ENCODE data around the gene SEH1L. TPM values are rescaled to one million over a fixed set of nuclear protein-coding genes. Genes with fewer than 3 reads are reported as not detected.
A peak's percentile ranks its signal among the peaks of the same experiment; 100 is the strongest.

SEH1L gene
- total RNA-seq, 1 donor from 2014 or later, result 39.4 TPM

DNA sequence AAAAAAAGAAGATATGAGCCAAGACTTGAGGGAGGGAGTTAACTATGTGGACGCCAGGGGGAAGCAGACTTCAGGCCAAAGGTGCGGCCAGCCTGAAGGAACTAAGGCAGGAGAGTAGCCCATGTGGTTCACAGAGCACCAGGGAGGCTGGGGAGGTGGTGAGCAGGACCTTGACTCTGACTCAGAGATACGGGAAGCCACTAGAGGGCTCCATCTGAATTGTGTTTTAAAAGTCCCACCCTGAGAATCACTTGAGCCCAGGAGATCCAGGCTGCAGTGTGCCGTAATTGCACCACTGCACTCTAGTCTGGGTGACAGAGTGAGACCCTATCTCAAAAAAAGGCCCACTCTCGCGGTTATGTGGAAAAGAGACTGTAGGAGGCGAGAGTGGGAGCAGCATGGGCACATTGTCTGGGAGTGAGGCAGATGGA lies 55.7 kb downstream of the SEH1L start:
- Histone ChIP-seq H3K27me3 (ENCODE audit: control insufficient read depth, insufficient read depth, low read length) (no peaks in the 10 kb centered on the region), H3K36me3 (ENCODE audit: control insufficient read depth, insufficient read depth, low read length) (peaks cover 2% of the 10 kb centered on the region), H3K4me3 (ENCODE audit: low read depth, low read length) (no peak overlapping the region)
- TF ChIP-seq, protein P1, sequence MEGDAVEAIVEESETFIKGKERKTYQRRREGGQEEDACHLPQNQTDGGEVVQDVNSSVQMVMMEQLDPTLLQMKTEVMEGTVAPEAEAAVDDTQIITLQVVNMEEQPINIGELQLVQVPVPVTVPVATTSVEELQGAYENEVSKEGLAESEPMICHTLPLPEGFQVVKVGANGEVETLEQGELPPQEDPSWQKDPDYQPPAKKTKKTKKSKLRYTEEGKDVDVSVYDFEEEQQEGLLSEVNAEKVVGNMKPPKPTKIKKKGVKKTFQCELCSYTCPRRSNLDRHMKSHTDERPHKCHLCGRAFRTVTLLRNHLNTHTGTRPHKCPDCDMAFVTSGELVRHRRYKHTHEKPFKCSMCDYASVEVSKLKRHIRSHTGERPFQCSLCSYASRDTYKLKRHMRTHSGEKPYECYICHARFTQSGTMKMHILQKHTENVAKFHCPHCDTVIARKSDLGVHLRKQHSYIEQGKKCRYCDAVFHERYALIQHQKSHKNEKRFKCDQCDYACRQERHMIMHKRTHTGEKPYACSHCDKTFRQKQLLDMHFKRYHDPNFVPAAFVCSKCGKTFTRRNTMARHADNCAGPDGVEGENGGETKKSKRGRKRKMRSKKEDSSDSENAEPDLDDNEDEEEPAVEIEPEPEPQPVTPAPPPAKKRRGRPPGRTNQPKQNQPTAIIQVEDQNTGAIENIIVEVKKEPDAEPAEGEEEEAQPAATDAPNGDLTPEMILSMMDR (IDR thresholded peaks at IDR 0.05; ENCODE audit: insufficient read depth, low read length, poor library complexity, severe bottlenecking), result peak; percentile 41
- DNase-seq (ENCODE audit: low read depth), result peak; percentile 21

DNA sequence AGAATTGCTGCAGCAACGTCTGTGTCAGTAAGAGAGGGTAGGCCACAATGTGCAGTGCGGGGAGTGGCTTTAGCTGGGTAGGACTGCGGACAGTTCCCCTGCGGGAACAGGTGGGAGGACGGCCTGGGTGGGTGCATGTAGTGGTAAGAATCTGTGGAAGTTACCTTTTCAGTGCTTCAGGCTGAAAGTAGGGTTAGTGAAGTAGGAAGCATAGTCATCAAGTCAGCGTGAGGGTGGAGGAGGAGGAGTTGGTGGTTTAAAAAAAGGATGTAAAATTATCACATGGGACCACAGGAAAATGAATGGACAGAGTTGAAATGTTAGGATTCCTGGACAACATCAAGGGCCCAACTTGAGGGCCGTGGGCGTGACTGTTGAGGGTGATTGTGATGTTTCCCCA lies 56.6 kb downstream of the SEH1L start:
- TF ChIP-seq, protein P1 (IDR thresholded peaks at IDR 0.05; ENCODE audit: insufficient read depth, low read length, poor library complexity, severe bottlenecking), result no peak
- no peak for DNase-seq (ENCODE audit: low read depth)
- Histone ChIP-seq H3K4me3 (ENCODE audit: low read depth, low read length) (no peak overlapping the region), H3K27me3 (ENCODE audit: control insufficient read depth, insufficient read depth, low read length) (no peaks in the 10 kb centered on the region), H3K36me3 (ENCODE audit: control insufficient read depth, insufficient read depth, low read length) (peaks cover 2% of the 10 kb centered on the region)

DNA sequence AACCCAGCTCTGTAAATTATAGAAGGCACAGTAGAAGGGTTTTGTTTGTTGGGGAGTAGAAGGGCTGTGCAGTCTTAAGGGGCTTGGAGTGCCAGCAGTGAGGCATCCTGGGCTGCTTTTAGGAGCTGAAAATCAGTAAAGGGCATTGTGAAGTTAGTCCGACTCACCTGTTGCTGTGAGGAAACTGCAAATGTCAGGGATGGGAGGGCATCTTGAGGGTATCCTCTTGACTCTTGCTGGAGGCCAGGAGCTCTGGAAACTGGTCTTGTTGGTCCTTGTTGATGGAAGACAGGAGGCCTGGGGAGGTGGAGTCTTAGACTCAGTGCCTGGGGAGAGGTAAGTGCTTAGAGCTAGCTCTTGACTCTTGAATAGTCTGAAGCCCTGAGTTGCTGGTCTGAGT lies 57.5 kb downstream of the SEH1L start:
- DNase-seq (ENCODE audit: low read depth), result no peak
- TF ChIP-seq, protein P1 (IDR thresholded peaks at IDR 0.05; ENCODE audit: insufficient read depth, low read length, poor library complexity, severe bottlenecking), result no peak
- no peak overlapping the region for H3K4me3 ChIP-seq (ENCODE audit: low read depth, low read length)
- peaks cover 2% of the 10 kb centered on the region for H3K36me3 ChIP-seq (ENCODE audit: control insufficient read depth, insufficient read depth, low read length)
- no peaks in the 10 kb centered on the region for H3K27me3 ChIP-seq (ENCODE audit: control insufficient read depth, insufficient read depth, low read length)

DNA sequence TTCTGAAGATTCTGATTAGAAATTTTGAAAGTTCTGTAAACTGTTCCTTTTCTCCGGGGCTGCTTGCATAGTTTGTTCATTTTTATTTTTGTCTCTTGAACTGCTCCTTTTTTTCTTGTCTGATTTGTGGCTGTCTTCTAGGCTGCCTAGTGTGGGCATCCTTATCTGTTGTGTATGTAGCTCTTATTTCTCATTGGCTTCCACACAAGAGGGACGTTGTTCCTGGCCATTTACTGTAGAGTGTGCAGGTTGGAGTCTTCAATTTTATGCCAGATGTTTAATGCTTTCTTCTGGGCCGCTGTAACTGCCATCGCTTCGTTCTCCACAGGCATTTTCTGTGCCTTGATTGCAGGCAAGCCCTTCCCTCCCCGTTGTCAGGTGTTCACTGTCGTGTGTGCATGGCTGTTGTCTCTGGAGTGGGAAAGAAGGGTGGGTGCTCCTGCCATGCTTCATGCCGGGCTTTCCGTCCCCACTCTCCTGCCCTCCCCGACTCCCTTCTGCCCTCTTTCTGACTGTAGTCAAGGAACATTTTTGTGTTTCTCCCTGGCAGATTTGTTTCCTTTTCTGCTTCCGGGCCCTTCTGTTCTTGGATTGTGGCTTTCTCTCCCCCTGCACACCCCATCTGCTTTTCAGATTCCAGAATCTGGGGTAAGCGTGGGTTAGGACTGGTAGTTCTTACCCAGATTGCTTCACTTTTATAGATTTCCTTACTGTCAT lies 58.9 kb downstream of the SEH1L start:
- DNase-seq (ENCODE audit: low read depth), result no peak
- Histone ChIP-seq H3K36me3 (ENCODE audit: control insufficient read depth, insufficient read depth, low read length) (no peaks in the 10 kb centered on the region), H3K27me3 (ENCODE audit: control insufficient read depth, insufficient read depth, low read length) (no peaks in the 10 kb centered on the region), H3K4me3 (ENCODE audit: low read depth, low read length) (no peak overlapping the region)
- TF ChIP-seq, protein P1 (IDR thresholded peaks at IDR 0.05; ENCODE audit: insufficient read depth, low read length, poor library complexity, severe bottlenecking), result no peak

DNA sequence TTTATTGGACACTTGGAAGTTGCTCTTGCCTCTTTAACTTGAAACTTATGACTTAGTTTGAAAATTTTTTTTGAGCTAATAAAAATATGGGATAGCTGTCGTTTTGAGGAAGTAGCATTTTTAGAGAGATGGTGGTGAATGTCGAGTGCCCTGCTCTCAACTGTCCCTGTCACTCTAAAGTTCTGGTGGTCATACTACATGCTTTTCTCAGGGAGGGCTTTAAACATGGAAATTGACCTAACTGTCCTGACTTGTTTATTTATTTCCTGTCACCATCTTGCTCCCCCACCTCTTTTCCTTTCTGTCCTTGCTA lies 59.4 kb downstream of the SEH1L start:
- no peaks in the 10 kb centered on the region for H3K27me3 ChIP-seq (ENCODE audit: control insufficient read depth, insufficient read depth, low read length)
- no peak for DNase-seq (ENCODE audit: low read depth)
- H3K36me3 ChIP-seq (ENCODE audit: control insufficient read depth, insufficient read depth, low read length), result no peaks in the 10 kb centered on the region
- H3K4me3 ChIP-seq (ENCODE audit: low read depth, low read length), result no peak overlapping the region
- TF ChIP-seq, protein P1 (IDR thresholded peaks at IDR 0.05; ENCODE audit: insufficient read depth, low read length, poor library complexity, severe bottlenecking), result no peak

DNA sequence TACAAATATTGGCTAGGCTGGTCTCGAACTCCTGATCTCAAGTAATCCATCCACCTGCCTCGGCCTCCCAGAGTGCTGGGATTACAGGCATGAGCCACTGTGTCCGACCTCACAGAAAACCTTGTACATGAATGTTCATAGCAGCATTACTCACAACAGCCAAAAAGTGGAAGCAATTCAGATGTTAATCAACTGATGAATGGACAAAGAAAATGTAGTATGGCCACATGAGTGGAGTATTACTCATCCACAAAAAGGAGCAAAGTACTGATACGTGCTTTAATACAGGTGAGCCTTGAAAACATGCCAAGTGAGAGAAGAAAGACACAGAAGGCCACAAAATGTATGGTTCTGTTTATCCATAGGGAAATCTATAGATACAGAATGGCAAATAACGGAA lies 63.9 kb downstream of the SEH1L start:
- Histone ChIP-seq H3K27me3 (ENCODE audit: control insufficient read depth, insufficient read depth, low read length) (no peaks in the 10 kb centered on the region), H3K36me3 (ENCODE audit: control insufficient read depth, insufficient read depth, low read length) (peaks cover 4% of the 10 kb centered on the region), H3K4me3 (ENCODE audit: low read depth, low read length) (no peak overlapping the region)
- no peak for DNase-seq (ENCODE audit: low read depth)
- TF ChIP-seq, protein P1 (IDR thresholded peaks at IDR 0.05; ENCODE audit: insufficient read depth, low read length, poor library complexity, severe bottlenecking), result no peak

Data from kidney epithelial cell (primary cell).